ENCODE measurements around the gene BEST4. TPM values are rescaled to one million over a fixed set of nuclear protein-coding genes. Genes with fewer than 3 reads are reported as not detected.

The BEST4 gene
- total RNA-seq, 4 donors from 2014 or later, result 0.21 to 0.98 TPM; not detected in 2

DNA sequence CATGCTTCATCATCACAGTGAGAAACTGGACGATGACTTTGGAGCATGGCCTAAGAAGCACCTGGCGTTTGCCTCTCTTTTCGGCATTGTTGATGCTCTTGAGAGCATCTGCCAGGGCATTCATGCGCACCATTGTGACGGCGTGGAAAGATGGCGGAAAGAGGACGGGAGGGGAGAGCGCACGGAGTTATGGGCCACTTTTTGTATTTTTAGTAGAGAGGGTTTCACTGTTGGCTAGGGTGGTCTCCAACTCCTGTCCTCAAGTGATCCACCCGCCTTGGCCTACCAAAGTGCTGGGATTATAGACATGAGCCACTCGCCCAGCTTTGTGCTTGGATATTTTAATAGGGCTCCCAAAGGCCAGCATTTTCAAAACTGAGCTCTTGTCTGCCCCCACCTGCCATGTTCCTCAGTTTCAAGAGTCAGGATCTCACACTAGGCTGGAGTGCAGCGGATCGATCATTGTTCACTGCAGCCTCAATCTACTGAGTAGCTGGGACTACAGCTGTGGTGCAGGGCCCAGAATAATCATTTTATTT lies 7.3 kb downstream of the BEST4 start:
- Histone ChIP-seq H3K27ac (no peak overlapping the region), H3K36me3 (peaks cover 0 to 65% (median 12%) of the 10 kb centered on the region in 3 donors), H3K9me3 (no peaks in the 10 kb centered on the region), H3K27me3 (no peaks in the 10 kb centered on the region), H3K4me3 (no peak overlapping the region), H3K4me1 (peaks cover 0 to 51% (median 32%) of the 10 kb centered on the region in 4 donors)
- no peak for DNase-seq (ENCODE audit: low spot score in 2 of 2)
- TF ChIP-seq, protein P1, sequence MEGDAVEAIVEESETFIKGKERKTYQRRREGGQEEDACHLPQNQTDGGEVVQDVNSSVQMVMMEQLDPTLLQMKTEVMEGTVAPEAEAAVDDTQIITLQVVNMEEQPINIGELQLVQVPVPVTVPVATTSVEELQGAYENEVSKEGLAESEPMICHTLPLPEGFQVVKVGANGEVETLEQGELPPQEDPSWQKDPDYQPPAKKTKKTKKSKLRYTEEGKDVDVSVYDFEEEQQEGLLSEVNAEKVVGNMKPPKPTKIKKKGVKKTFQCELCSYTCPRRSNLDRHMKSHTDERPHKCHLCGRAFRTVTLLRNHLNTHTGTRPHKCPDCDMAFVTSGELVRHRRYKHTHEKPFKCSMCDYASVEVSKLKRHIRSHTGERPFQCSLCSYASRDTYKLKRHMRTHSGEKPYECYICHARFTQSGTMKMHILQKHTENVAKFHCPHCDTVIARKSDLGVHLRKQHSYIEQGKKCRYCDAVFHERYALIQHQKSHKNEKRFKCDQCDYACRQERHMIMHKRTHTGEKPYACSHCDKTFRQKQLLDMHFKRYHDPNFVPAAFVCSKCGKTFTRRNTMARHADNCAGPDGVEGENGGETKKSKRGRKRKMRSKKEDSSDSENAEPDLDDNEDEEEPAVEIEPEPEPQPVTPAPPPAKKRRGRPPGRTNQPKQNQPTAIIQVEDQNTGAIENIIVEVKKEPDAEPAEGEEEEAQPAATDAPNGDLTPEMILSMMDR (IDR thresholded peaks at IDR 0.05), result no peak
- no peak for TF ChIP-seq POLR2A (IDR thresholded peaks at IDR 0.05)
- TF ChIP-seq EP300 (IDR thresholded peaks at IDR 0.05), result no peak
- 92 to 93% methylated on average over 14 of the region's 14 CpGs for WGBS, 2 donors

DNA sequence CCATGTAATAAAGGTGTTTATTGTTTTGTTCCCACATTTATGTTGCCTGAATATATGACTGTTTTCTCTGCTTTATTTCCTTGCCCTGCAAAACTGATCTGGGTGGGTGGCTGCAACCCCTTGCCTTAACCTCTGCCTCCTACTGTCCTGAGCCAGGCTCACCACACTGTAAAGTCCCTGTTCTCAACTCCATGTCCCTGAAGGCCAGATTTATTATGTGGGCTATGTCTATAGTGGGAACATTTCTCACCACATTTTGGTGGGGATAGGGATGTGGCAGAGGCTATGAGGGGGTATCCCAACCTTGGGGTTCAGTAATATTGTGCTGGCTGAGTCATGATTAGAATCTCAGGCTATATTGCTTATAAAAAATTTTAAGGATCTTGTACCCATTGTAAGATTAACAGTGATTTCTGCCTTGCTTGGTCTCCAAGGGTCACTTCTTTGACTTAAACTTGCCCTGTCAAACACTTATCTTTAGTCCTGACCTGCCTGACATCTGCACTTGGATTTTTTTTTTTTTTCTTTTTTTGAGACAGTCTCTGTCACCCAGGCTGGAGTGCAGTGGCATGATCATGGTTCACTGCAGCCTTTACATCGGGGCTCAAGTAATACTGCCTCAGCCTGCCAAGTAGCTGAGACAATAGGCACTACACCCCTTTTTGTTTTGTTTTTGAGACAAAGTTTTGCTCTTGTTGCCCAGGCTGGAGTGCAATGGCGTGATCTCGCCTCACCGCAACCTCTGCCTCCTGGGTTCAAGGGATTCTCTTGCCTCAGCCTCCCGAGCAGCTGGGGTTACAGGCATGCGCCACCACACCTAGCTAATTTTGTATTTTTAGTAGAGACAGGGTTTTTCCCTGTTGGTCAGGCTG lies 9.0 kb downstream of the BEST4 start:
- 89 to 91% methylated on average over 6 of the region's 6 CpGs for WGBS, 2 donors
- no peak overlapping the region for H3K4me3 ChIP-seq
- TF ChIP-seq EP300 (IDR thresholded peaks at IDR 0.05), result no peak
- no peak for TF ChIP-seq POLR2A (IDR thresholded peaks at IDR 0.05)
- TF ChIP-seq, protein P1 (IDR thresholded peaks at IDR 0.05), result no peak
- no peak overlapping the region for H3K27ac ChIP-seq
- peaks cover 0 to 65% (median 12%) of the 10 kb centered on the region in 3 donors for H3K36me3 ChIP-seq
- no peak for DNase-seq (ENCODE audit: low spot score in 2 of 2)
- H3K9me3 ChIP-seq, result no peaks in the 10 kb centered on the region
- H3K4me1 ChIP-seq, result peaks cover 0 to 43% (median 26%) of the 10 kb centered on the region in 4 donors
- H3K27me3 ChIP-seq, result no peaks in the 10 kb centered on the region

DNA sequence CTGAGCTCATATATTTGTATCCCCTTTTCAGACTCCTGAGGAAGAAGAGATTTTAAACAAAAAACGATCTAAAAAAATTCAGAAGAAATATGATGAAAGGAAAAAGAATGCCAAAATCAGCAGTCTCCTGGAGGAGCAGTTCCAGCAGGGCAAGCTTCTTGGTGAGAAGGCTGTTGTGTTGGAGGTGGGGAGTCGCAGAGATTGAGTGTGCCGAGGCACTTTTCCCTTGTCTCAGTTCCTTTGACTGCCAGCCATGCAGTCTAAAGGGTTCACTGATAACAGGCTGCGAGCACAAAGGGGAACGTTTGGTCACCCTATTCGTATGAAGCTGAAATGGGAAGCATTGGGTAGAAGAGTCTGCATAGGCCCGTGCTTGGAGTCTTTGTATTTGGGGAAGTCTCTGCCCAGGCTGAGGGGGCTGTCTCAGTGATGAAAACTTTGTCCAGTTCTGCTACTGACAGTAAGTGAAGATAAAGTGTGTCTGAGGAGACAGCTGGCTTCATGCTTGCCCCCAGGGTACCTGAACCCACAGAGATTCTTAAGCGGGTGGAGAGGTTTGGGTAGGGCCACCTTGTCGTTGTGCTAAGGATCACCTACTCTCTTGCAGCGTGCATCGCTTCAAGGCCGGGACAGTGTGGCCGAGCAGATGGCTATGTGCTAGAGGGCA lies 9.9 kb downstream of the BEST4 start:
- peaks cover 0 to 65% (median 12%) of the 10 kb centered on the region in 3 donors for H3K36me3 ChIP-seq
- H3K9me3 ChIP-seq, result no peaks in the 10 kb centered on the region
- H3K4me3 ChIP-seq, result no peak overlapping the region
- 63 to 68% methylated on average over 13 of the region's 13 CpGs for WGBS, 2 donors
- H3K27ac ChIP-seq, result no peak overlapping the region
- peaks cover 0 to 36% (median 20%) of the 10 kb centered on the region in 4 donors for H3K4me1 ChIP-seq
- DNase-seq (ENCODE audit: low spot score in 2 of 2), result no peak
- TF ChIP-seq, protein P1 (IDR thresholded peaks at IDR 0.05), result no peak
- no peak for TF ChIP-seq EP300 (IDR thresholded peaks at IDR 0.05)
- no peak for TF ChIP-seq POLR2A (IDR thresholded peaks at IDR 0.05)
- H3K27me3 ChIP-seq, result no peaks in the 10 kb centered on the region

DNA sequence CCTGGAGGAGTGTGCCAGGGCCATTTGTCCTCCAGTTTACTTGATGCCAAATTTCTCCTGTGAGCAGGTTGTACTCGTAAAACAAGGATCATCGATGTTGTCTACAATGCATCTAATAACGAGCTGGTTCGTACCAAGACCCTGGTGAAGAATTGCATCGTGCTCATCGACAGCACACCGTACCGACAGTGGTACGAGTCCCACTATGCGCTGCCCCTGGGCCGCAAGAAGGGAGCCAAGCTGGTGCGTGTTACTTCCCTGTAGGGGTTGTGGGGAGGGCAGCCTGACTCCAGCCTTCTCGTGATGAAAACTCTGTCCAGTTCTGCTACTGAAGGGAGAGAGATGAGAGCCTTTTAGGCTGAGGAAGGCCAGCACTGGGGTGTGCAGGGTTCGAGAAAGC lies 10.4 kb downstream of the BEST4 start:
- peaks cover 0 to 36% (median 20%) of the 10 kb centered on the region in 4 donors for H3K4me1 ChIP-seq
- H3K27ac ChIP-seq, result peak overlapping the region in 1 of 4 donors; percentile 98
- H3K9me3 ChIP-seq, result no peaks in the 10 kb centered on the region
- H3K36me3 ChIP-seq, result peaks cover 0 to 61% (median 12%) of the 10 kb centered on the region in 3 donors
- TF ChIP-seq POLR2A (IDR thresholded peaks at IDR 0.05) (no peak), EP300 (IDR thresholded peaks at IDR 0.05) (no peak)
- TF ChIP-seq, protein P1 (IDR thresholded peaks at IDR 0.05), result no peak
- H3K27me3 ChIP-seq, result no peaks in the 10 kb centered on the region
- DNase-seq (ENCODE audit: low spot score in 2 of 2), result no peak
- WGBS, 2 donors, result 85 to 86% methylated on average over 14 of the region's 14 CpGs
- H3K4me3 ChIP-seq, result peak overlapping the region in 1 of 4 donors; percentile 90
